Karpas-422 (cell line): ENCODE data around the gene KCNIP4. TPM values are rescaled to one million over a fixed set of nuclear protein-coding genes. Genes with fewer than 3 reads are reported as not detected.

ENCODE experiments used
- DNase-seq: peaks from one replicate; pipeline ENCODE4 v3.0.0-alpha.2; 2015
- H2AFZ ChIP-seq: fragments of 200-600 bp; sonication (generic); 2 replicates; pipeline ENCODE4 v1.6.1; 2014; ENCODE audit warnings: antibody characterized with exemption, low read length, mixed read lengths
- H3K27ac ChIP-seq: fragments of 200-600 bp; sonication (generic); 2 replicates; pipeline ENCODE4 v1.5.1; 2014; ENCODE audit warnings: mild to moderate bottlenecking, low read length, moderate library complexity
- H3K27me3 ChIP-seq: fragments of 200-600 bp; sonication (generic); 2 replicates; pipeline ENCODE4 v1.6.1; 2014; ENCODE audit warnings: low read length, mixed read lengths
- H3K36me3 ChIP-seq: fragments of 200-600 bp; sonication (generic); 2 replicates; pipeline ENCODE4 v1.6.1; 2014; ENCODE audit warnings: low read length, mixed read lengths; ENCODE audit not compliant: insufficient read depth
- H3K4me1 ChIP-seq: fragments of 200-600 bp; sonication (generic); 2 replicates; pipeline ENCODE4 v1.6.1; 2014; ENCODE audit warnings: mild to moderate bottlenecking, low read length, mixed read lengths
- H3K4me2 ChIP-seq: fragments of 200-600 bp; sonication (generic); 2 replicates; pipeline ENCODE4 v1.6.1; 2014; ENCODE audit warnings: low read length, low read depth, mild to moderate bottlenecking; ENCODE audit not compliant: poor library complexity, severe bottlenecking
- H3K4me3 ChIP-seq: fragments of 200-600 bp; sonication (generic); 2 replicates; pipeline ENCODE4 v1.5.1; 2014; ENCODE audit warnings: mild to moderate bottlenecking, antibody characterized with exemption, low read length, mixed read lengths
- H3K79me2 ChIP-seq: fragments of 200-600 bp; sonication (generic); 2 replicates; pipeline ENCODE4 v1.6.1; 2014; ENCODE audit warnings: mild to moderate bottlenecking, low read length, mixed read lengths
- H3K9ac ChIP-seq: fragments of 200-600 bp; sonication (generic); 2 replicates; pipeline ENCODE4 v1.6.0; 2014; ENCODE audit warnings: low read length
- H3K9me2 ChIP-seq: fragments of 200-600 bp; sonication (generic), shearing (Covaris generic); replicated peaks from 2 replicates; pipeline ENCODE4 v1.6.0; 2014; ENCODE audit warnings: mild to moderate bottlenecking, low read length, moderate library complexity; ENCODE audit not compliant: insufficient read depth
- H3K9me3 ChIP-seq: fragments of 300-700, 200-600 bp; sonication (generic); 2 replicates; pipeline ENCODE4 v1.6.1; 2014; ENCODE audit warnings: low read length, mixed read lengths
- H4K20me1 ChIP-seq: fragments of 200-600 bp; sonication (generic); 2 replicates; pipeline ENCODE4 v1.6.1; 2014; ENCODE audit warnings: mild to moderate bottlenecking, antibody characterized with exemption, low read length, low read depth; ENCODE audit not compliant: insufficient read depth
- total RNA-seq: library from RNA; depleted of rRNA; stranded (reverse); fragments of >200 nt; shearing (Covaris generic); gene quantifications from 2 replicates; pipeline ENCODE4 v1.2.3, GENCODE V29; 2014; ENCODE audit warnings: low replicate concordance

KCNIP4 gene
- total RNA-seq, 1 experiment from 2014 or later, result not detected

- Histone ChIP-seq H3K27me3 (no peaks in the 10 kb centered on the region), H3K9me3 (peaks cover 11% of the 10 kb centered on the region), H3K79me2 (no peaks in the 10 kb centered on the region), H3K4me3 (no peak overlapping the region), H3K27ac (no peak overlapping the region), H4K20me1 (no peaks in the 10 kb centered on the region), H3K4me2 (no peak overlapping the region), H3K36me3 (no peaks in the 10 kb centered on the region), H3K9me2 (no peaks in the 10 kb centered on the region), H2AFZ (no peak overlapping the region), H3K4me1 (no peaks in the 10 kb centered on the region), H3K9ac (no peak overlapping the region)
- no peak for DNase-seq
These were observed 352.1 kb downstream of the KCNIP4 start for GRCh38 chr4:21596521-21596920.

DNA sequence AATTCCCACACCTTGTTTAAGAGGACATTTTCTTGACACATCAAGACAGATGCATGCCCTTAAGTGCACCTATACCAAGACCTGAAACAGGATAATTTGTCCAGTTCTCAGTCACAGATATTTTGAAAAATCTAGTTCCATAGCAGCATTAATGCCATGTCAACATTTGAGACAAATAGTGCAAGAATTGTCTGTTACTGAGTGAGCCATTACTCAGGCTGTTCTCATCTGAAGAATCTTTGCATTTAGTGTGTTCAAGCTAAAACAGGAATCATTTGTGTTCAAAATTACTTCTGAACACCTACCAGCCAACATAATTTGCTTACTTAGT is 354.9 kb downstream of the KCNIP4 start:
- H2AFZ ChIP-seq, result no peak overlapping the region
- no peaks in the 10 kb centered on the region for H3K4me1 ChIP-seq
- H3K9me3 ChIP-seq, result peaks cover 7% of the 10 kb centered on the region; the same call in 1 of the 2 replicates
- H3K27ac ChIP-seq, result no peak overlapping the region
- no peak for DNase-seq
- H4K20me1 ChIP-seq, result no peaks in the 10 kb centered on the region
- H3K9ac ChIP-seq, result no peak overlapping the region
- H3K27me3 ChIP-seq, result no peaks in the 10 kb centered on the region
- no peak overlapping the region for H3K4me3 ChIP-seq
- H3K4me2 ChIP-seq, result no peak overlapping the region
- no peaks in the 10 kb centered on the region for H3K79me2 ChIP-seq
- H3K36me3 ChIP-seq, result no peaks in the 10 kb centered on the region
- no peaks in the 10 kb centered on the region for H3K9me2 ChIP-seq

DNA sequence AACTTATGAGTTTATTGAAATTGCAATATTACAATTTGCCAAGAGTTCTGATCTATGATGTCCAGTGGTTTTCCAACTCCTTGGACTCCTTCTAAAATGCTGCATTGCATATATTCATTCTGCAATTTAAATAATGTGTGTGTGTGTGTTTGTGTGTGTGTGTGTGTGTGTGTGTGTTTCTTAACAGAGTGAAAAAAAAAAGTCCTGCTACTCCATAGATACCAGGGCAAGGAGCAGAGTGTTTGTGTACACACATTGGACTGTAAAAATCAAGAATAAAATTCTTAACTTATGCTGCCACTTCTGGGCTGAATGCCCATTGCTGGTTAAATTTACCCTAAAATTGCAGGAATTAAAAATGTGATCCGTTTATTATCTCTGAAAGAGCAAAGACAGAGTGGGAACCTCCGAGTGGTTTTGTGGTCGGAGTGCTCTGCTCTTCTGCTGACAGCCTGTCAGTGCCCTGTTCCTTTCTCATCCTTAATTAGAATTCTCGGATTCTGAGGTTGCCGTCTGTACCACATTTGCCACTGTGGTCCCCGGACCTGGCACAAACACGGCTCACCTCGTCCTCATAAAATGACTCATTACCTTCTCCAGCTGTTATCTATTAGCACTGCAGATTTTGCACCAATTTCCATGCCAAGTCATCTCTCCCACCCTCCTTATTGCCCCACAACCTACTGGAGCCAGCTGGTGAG is 355.5 kb downstream of the KCNIP4 start:
- no peaks in the 10 kb centered on the region for H3K4me1 ChIP-seq
- H3K79me2 ChIP-seq, result no peaks in the 10 kb centered on the region
- no peaks in the 10 kb centered on the region for H4K20me1 ChIP-seq
- H3K4me3 ChIP-seq, result no peak overlapping the region
- no peaks in the 10 kb centered on the region for H3K36me3 ChIP-seq
- no peak overlapping the region for H3K4me2 ChIP-seq
- no peak for DNase-seq
- H3K27me3 ChIP-seq, result no peaks in the 10 kb centered on the region
- no peak overlapping the region for H3K27ac ChIP-seq
- no peak overlapping the region for H3K9ac ChIP-seq
- H3K9me3 ChIP-seq, result peaks cover 11% of the 10 kb centered on the region; the same call in 1 of the 2 replicates
- no peak overlapping the region for H2AFZ ChIP-seq
- no peaks in the 10 kb centered on the region for H3K9me2 ChIP-seq

GRCh38 chr4:21577056-21577455 is 371.5 kb downstream of the KCNIP4 start:
- H3K27me3 ChIP-seq, result no peaks in the 10 kb centered on the region
- no peaks in the 10 kb centered on the region for H3K79me2 ChIP-seq

DNA sequence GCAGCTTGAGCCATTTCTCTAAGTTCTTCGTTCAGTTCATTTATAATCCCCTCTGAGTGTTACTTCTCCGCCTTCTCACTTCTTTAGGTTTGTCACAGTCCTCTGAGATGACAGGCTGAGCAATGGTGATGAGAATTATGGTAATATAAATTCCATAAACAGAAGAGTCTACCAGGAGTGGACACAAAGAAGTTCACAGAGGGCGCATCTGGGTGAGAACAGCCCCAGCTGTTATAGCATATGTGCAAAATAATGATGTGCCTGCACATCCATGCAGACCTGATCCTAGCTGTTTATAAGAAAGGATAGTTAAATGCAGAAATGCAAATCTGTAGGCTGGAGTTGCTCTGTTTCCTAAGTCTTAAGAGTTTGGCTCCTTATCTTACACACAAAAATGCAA is 377.5 kb downstream of the KCNIP4 start:
- Histone ChIP-seq H3K4me1 (no peaks in the 10 kb centered on the region), H4K20me1 (no peaks in the 10 kb centered on the region), H3K36me3 (no peaks in the 10 kb centered on the region), H3K27ac (no peak overlapping the region), H3K79me2 (no peaks in the 10 kb centered on the region), H3K27me3 (no peaks in the 10 kb centered on the region), H3K9me3 (0 out of 2 replicates have a peak, but pooled peaks cover 6% of the 10 kb centered on the region), H3K9me2 (0 out of 2 replicates have a peak, but pooled peaks cover 2% of the 10 kb centered on the region), H3K9ac (no peak overlapping the region), H3K4me3 (no peak overlapping the region), H2AFZ (no peak overlapping the region), H3K4me2 (no peak overlapping the region)
- DNase-seq, result no peak

More at GRCh38 chr4:21577056-21577455, 371.5 kb downstream of the KCNIP4 start:
- DNase-seq, result no peak
- Histone ChIP-seq H3K9ac (no peak overlapping the region), H3K9me2 (0 out of 2 replicates have a peak, but pooled peaks cover 4% of the 10 kb centered on the region), H3K36me3 (no peaks in the 10 kb centered on the region), H4K20me1 (no peaks in the 10 kb centered on the region), H3K4me2 (no peak overlapping the region), H2AFZ (no peak overlapping the region), H3K4me1 (no peaks in the 10 kb centered on the region), H3K4me3 (no peak overlapping the region), H3K27ac (no peak overlapping the region), H3K9me3 (peaks cover 16% of the 10 kb centered on the region; the same call in 1 of the 2 replicates)

DNA sequence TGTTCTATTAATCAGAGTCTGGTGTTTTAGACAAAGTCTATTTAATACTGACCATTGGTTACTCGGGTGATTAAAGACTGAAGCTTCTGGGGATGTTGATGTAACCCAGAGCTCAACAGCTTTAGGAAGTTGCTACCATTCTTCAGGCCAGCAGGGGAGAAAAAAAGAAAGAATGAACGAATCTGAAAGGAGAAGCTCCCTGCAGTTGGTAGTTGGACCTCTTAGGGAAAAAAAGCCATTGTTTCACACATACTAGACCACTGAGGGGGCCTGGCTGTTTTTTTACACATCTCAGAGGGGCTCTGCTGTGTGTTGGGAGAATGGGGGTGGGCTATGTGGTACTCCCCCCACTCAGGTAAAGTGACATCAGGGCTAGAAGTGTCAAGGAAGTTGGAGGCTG is 378.9 kb downstream of the KCNIP4 start:
- no peaks in the 10 kb centered on the region for H4K20me1 ChIP-seq
- H3K9me2 ChIP-seq, result 0 out of 2 replicates have a peak, but pooled peaks cover 2% of the 10 kb centered on the region
- H3K4me3 ChIP-seq, result no peak overlapping the region
- no peaks in the 10 kb centered on the region for H3K79me2 ChIP-seq
- DNase-seq, result no peak
- H3K4me1 ChIP-seq, result no peaks in the 10 kb centered on the region
- H2AFZ ChIP-seq, result no peak overlapping the region
- no peaks in the 10 kb centered on the region for H3K27me3 ChIP-seq
- H3K36me3 ChIP-seq, result no peaks in the 10 kb centered on the region
- H3K9me3 ChIP-seq, result 0 out of 2 replicates have a peak, but pooled peaks cover 6% of the 10 kb centered on the region
- no peak overlapping the region for H3K4me2 ChIP-seq
- no peak overlapping the region for H3K9ac ChIP-seq
- no peak overlapping the region for H3K27ac ChIP-seq

DNA sequence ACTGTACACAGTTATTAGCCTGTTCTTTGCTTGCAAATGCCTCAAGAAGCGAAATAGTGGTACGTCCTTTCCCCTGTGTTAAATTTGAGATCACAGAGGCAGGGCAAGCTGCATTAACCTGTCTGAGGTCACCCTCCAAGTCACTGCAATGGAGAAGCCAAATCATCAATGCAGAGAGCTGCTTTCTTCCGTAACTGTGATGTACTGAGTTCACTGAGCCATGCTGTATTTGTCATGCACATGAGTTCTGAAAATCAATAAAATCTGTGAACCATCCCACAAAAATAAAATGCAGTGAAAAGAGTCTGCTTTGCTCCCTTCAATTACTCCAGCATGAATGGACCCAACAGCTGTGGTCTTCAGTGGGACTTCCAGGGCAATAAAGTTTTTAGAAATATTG is 393.5 kb downstream of the KCNIP4 start:
- no peak overlapping the region for H2AFZ ChIP-seq
- H3K36me3 ChIP-seq, result no peaks in the 10 kb centered on the region
- H3K9me3 ChIP-seq, result peaks cover 3% of the 10 kb centered on the region; the same call in 1 of the 2 replicates
- H3K4me3 ChIP-seq, result no peak overlapping the region
- H3K9ac ChIP-seq, result no peak overlapping the region
- H3K79me2 ChIP-seq, result no peaks in the 10 kb centered on the region
- H3K9me2 ChIP-seq, result no peaks in the 10 kb centered on the region
- H3K27ac ChIP-seq, result no peak overlapping the region
- H3K4me2 ChIP-seq, result no peak overlapping the region
- no peaks in the 10 kb centered on the region for H3K4me1 ChIP-seq
- no peaks in the 10 kb centered on the region for H4K20me1 ChIP-seq
- no peaks in the 10 kb centered on the region for H3K27me3 ChIP-seq
- no peak for DNase-seq

- H3K79me2 ChIP-seq, result no peaks in the 10 kb centered on the region
- no peak overlapping the region for H3K27ac ChIP-seq
- H3K4me1 ChIP-seq, result no peaks in the 10 kb centered on the region
- no peak overlapping the region for H3K4me3 ChIP-seq
- no peak overlapping the region for H3K9ac ChIP-seq
- H2AFZ ChIP-seq, result no peak overlapping the region
- no peaks in the 10 kb centered on the region for H3K36me3 ChIP-seq
- H3K9me2 ChIP-seq, result no peaks in the 10 kb centered on the region
- no peak for DNase-seq
- no peaks in the 10 kb centered on the region for H4K20me1 ChIP-seq
- H3K9me3 ChIP-seq, result no peaks in the 10 kb centered on the region
- no peak overlapping the region for H3K4me2 ChIP-seq
- H3K27me3 ChIP-seq, result no peaks in the 10 kb centered on the region
These were observed 394.1 kb downstream of the KCNIP4 start for GRCh38 chr4:21554500-21554899.
